Right lobe of liver (tissue), 6 donors: ENCODE data around the gene FBXO46. TPM values are rescaled to one million over a fixed set of nuclear protein-coding genes. Genes with fewer than 3 reads are reported as not detected.

Source experiments
- ATAC-seq, 4 donors: fragments of 200-7000 bp; cut with Tn5 transposase; one replicate each; pipeline ENCODE4 v1.9.1; 2020; ENCODE audit warnings: mild to moderate bottlenecking in 4 of 4, moderate library complexity in 4 of 4
- DNase-seq, 3 donors: peaks; one replicate each; pipeline ENCODE4 v3.0.0-alpha.2; 2020
- H3K27ac ChIP-seq, 3 donors: fragments of 200-600 bp; one replicate each; pipeline ENCODE4 v1.8.0; 2022
- H3K27me3 ChIP-seq, 2 donors: fragments of 200-600 bp; one replicate each; pipeline ENCODE4 v1.8.0; 2022
- H3K36me3 ChIP-seq, 4 donors: fragments of 200-600 bp; sonication (generic) in 1 of 4; one replicate each; pipeline versions ENCODE4 v1.5.1 to v1.8.0; 2017 to 2022; ENCODE audit warnings: control low read depth in 1 of 4
- H3K4me1 ChIP-seq, 4 donors: fragments of 200-600 bp; sonication (generic) in 1 of 4; one replicate each; pipeline versions ENCODE4 v1.5.1 to v1.8.0; 2017 to 2022; ENCODE audit warnings: control low read depth in 1 of 4
- H3K4me3 ChIP-seq, 3 donors: fragments of 200-600 bp; one replicate each; pipeline ENCODE4 v1.8.0; 2022
- H3K9me3 ChIP-seq, 4 donors: fragments of 200-600 bp; sonication (generic) in 1 of 4; one replicate each; pipeline versions ENCODE4 v1.5.1 to v1.8.0; 2017 to 2022; ENCODE audit warnings: control low read depth in 1 of 4
- POLR2A ChIP-seq: fragments of 450-650 bp; IDR thresholded peaks from one replicate; pipeline ENCODE4 v1.6.1; 2017; ENCODE audit warnings: antibody characterized with exemption, mild to moderate bottlenecking
- WGBS: methylation state at CpG from one replicate; pipeline ENCODE4 v1.1.6; 2018; ENCODE audit warnings: low coverage, low lambda C conversion rate; ENCODE audit not compliant: insufficient coverage; ENCODE audit errors: missing lambda C conversion rate; 5-methylcytosine and 5-hydroxymethylcytosine counted together
- intact Hi-C, 2 donors: fragments of 100-400 bp; cut with DNase I; formaldehyde crosslinking; loops; one replicate each; pipeline versions ENCODE4 v1.11.2 to v1.14.1; 2022
- total RNA-seq, 6 experiments: library from RNA; depleted of rRNA in 2 of 6; stranded (reverse); fragments of >200 nt in 2 of 6; fragmentation: NEBNext Ultra II Directional in 3 of 6; extraction: Animal tissue kit (Norgen Biotek cat#: 25700) in 3 of 6; gene quantifications; one replicate each; pipeline versions ENCODE4 v1.1.0 to v1.2.4, GENCODE V29; 2016 to 2023
- TF ChIP-seq, protein P1 (sequence below), 4 donors: fragments of 200-600 bp in 3 of 4; fragments of 450-650 bp in 1 of 4; IDR thresholded peaks; one replicate each; pipeline versions ENCODE4 v1.5.1 to v1.8.0; 2016 to 2022; ENCODE audit warnings: antibody characterized with exemption in 4 of 4, mild to moderate bottlenecking in 2 of 4
- donor health status: DM: no; HTN: yes; CAD: no.
- donor health status: DM: no; HTN: no; CAD: no.
- donor health status: DM: no; HTN: no; CAD: no.
- donor health status: DM: no; HTN: yes; CAD: no.
- donor health status: DM: no; HTN: yes; CAD: no.

FBXO46 gene
- total RNA-seq, 6 experiments from 2014 or later: 5.6 to 12.4 (median 7.4) TPM

DNA sequence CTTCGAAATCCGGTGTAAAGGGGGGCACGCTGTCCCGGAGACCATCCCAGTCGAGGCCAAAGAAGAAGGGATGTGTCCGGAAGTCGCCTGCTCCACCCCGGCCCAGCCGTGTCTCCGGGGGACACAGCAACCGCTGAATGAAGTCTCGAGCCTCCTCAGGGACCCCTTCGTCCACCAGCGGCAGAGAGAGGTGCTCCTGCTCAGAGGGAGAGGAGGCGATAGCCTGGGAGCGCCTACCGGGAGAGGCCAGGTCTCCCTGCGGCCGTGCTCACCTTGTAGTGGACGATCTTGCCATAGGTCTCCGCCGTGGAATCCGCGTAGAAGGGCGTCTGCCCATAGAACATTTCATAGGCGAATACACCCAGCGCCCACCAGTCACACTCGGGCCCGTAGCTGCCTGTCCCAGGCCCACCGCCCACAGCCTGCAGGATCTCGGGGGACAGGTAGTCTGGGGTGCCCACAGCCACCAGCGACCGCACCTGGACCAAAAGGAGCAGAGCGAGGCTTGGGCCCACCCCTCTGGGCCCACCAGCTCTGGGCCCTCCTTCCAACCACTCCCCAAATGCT lies 46.8 kb upstream of the FBXO46 start:
- H3K9me3 ChIP-seq: no peaks in the 10 kb centered on the region
- H3K4me3 ChIP-seq: no peak overlapping the region
- intact Hi-C loops: no loop called here
- no peak overlapping the region for H3K27ac ChIP-seq
- DNase-seq: no peak
- no peaks in the 10 kb centered on the region for H3K27me3 ChIP-seq
- ATAC-seq: no peak
- H3K36me3 ChIP-seq: peaks cover 0 to 7% (median 0%) of the 10 kb centered on the region in 4 donors
- no peak for TF ChIP-seq POLR2A
- TF ChIP-seq, protein P1, sequence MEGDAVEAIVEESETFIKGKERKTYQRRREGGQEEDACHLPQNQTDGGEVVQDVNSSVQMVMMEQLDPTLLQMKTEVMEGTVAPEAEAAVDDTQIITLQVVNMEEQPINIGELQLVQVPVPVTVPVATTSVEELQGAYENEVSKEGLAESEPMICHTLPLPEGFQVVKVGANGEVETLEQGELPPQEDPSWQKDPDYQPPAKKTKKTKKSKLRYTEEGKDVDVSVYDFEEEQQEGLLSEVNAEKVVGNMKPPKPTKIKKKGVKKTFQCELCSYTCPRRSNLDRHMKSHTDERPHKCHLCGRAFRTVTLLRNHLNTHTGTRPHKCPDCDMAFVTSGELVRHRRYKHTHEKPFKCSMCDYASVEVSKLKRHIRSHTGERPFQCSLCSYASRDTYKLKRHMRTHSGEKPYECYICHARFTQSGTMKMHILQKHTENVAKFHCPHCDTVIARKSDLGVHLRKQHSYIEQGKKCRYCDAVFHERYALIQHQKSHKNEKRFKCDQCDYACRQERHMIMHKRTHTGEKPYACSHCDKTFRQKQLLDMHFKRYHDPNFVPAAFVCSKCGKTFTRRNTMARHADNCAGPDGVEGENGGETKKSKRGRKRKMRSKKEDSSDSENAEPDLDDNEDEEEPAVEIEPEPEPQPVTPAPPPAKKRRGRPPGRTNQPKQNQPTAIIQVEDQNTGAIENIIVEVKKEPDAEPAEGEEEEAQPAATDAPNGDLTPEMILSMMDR (IDR thresholded peaks at IDR 0.05): no peak
- H3K4me1 ChIP-seq: peaks cover 0 to 5% (median 0%) of the 10 kb centered on the region in 4 donors
- WGBS: 100% methylated on average over 5 of the region's 34 CpGs

DNA sequence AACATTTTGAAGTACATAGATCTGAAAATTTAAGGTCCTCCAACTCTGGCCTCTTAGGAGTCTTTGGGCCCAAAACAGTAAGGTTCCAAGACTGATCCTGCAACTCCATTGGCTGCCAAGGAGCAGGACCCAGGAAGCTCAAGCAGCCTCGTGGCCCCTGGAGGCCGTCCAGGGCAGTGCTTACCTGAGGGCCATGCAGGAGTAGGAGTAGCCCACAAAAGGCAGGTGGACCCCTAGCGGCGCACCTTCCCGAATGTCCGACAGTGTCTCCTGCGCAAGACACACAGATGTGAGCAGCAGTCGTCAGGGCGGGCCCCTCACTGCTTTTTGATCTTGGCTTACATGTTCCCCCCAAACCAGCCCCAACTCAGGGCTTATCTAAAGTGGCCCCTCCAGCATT lies 44.1 kb upstream of the FBXO46 start:
- DNase-seq (no peak), ATAC-seq (no peak)
- WGBS: no CpG with 5 or more reads among the region's 9 CpGs

DNA sequence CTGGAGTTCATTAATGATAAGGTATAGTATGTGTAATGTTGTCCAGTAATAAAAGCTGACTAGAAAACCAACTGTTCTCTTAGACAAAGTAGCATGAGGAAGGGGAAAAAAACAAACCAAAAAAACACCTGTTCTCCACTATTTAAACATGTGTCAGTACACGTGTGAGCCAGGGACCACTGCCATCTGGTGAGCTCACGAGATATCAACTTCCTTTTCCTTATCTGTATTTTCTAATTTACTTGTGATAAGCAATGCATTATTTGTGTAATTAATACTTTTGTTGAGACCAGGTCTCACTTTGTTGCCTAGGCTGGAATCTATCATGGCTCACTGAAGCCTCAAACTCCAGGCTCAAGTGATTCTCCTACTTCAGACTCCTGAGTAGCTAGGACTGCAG lies 42.7 kb upstream of the FBXO46 start:
- TF ChIP-seq, protein P1 (IDR thresholded peaks at IDR 0.05): no peak
- intact Hi-C loops: no loop called here

More for the DNA sequence above, 44.1 kb upstream of the FBXO46 start:
- Histone ChIP-seq H3K4me1 (peaks cover 0 to 19% (median 6%) of the 10 kb centered on the region in 4 donors), H3K27ac (no peak overlapping the region), H3K27me3 (no peaks in the 10 kb centered on the region), H3K36me3 (peaks cover 0 to 7% (median 0%) of the 10 kb centered on the region in 4 donors), H3K9me3 (no peaks in the 10 kb centered on the region), H3K4me3 (no peak overlapping the region)
- TF ChIP-seq, protein P1 (IDR thresholded peaks at IDR 0.05): no peak
- TF ChIP-seq POLR2A: no peak
- intact Hi-C loops: no loop called here

DNA sequence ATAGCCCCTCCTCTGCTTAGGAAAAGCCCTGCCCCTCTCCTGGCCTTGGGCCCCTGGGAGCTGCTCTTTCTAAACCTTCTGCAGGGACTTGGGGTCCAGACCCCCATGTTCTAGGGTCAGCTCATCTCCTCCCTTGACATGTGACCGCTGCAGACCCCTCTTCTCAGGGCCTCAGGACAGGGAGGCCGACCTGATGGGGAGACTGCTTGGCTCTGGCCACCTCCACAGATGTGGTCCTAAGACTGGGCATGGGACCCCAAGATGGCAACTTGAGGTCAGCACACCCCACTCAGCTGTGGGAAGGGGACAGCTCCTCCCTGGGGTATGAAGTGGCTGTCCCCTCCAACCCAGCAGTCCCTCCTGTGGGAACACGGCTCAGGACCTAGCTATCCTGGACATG lies 42.2 kb upstream of the FBXO46 start:
- H3K4me1 ChIP-seq: peaks cover 0 to 15% (median 6%) of the 10 kb centered on the region in 4 donors
- no peak for TF ChIP-seq POLR2A
- TF ChIP-seq, protein P1 (IDR thresholded peaks at IDR 0.05): no peak
- no peak for DNase-seq
- no CpG with 5 or more reads among the region's 3 CpGs for WGBS
- H3K27ac ChIP-seq: no peak overlapping the region
- H3K36me3 ChIP-seq: peaks cover 0 to 7% (median 0%) of the 10 kb centered on the region in 4 donors
- no peaks in the 10 kb centered on the region for H3K9me3 ChIP-seq
- H3K27me3 ChIP-seq: no peaks in the 10 kb centered on the region
- H3K4me3 ChIP-seq: no peak overlapping the region
- no peak for ATAC-seq
- intact Hi-C loops: no loop called here

More for the DNA sequence above, 42.7 kb upstream of the FBXO46 start:
- no peak for ATAC-seq
- DNase-seq: no peak
- Histone ChIP-seq H3K9me3 (no peaks in the 10 kb centered on the region), H3K4me3 (no peak overlapping the region), H3K27me3 (no peaks in the 10 kb centered on the region), H3K4me1 (peaks cover 0 to 15% (median 6%) of the 10 kb centered on the region in 4 donors), H3K27ac (no peak overlapping the region), H3K36me3 (peaks cover 0 to 7% (median 0%) of the 10 kb centered on the region in 4 donors)
- WGBS: 9% methylated on average over 2 of the region's 2 CpGs
